Testis (tissue), 3 donors: Measurements from ENCODE around the gene NSUN2. TPM values are rescaled to one million over a fixed set of nuclear protein-coding genes. Genes with fewer than 3 reads are reported as not detected.

Experiments used
- DNase-seq: peaks from one replicate; pipeline ENCODE4 v3.0.0-alpha.2; 2019
- H3K27ac ChIP-seq, 2 donors: fragments of 200-600 bp; sonication (generic); one replicate each; pipeline ENCODE4 v1.5.1; 2019
- H3K27me3 ChIP-seq: fragments of 200-600 bp; sonication (generic); one replicate; pipeline ENCODE4 v1.5.1; 2019
- H3K36me3 ChIP-seq: fragments of 200-600 bp; sonication (generic); one replicate; pipeline ENCODE4 v1.5.1; 2017; ENCODE audit warnings: low read depth; ENCODE audit errors: missing control alignments
- H3K4me1 ChIP-seq: fragments of 200-600 bp; sonication (generic); one replicate; pipeline ENCODE4 v1.5.1; 2019
- H3K4me3 ChIP-seq, 2 donors: fragments of 200-600 bp; sonication (generic); one replicate each; pipeline ENCODE4 v1.5.1; 2017 to 2019
- H3K9me3 ChIP-seq: fragments of 200-600 bp; sonication (generic); one replicate; pipeline ENCODE4 v1.5.1; 2017
- CTCF ChIP-seq, 3 experiments: fragments of 450-650 bp in 2 of 3; fragments of 200-600 bp in 1 of 3; sonication (generic) in 1 of 3; IDR thresholded peaks; one replicate each; pipeline ENCODE4 v1.5.1; 2016 to 2019; ENCODE audit warnings: antibody characterized with exemption in 3 of 3, mild to moderate bottlenecking in 2 of 3, moderate library complexity in 1 of 3
- POLR2A ChIP-seq: fragments of 450-650 bp; IDR thresholded peaks from one replicate; pipeline ENCODE4 v1.6.1; 2017; ENCODE audit warnings: antibody characterized with exemption, mild to moderate bottlenecking, moderate library complexity
- WGBS, 2 donors: methylation state at CpG; one replicate each; pipeline ENCODE4 v1.1.5; 2018; 5-methylcytosine and 5-hydroxymethylcytosine counted together
- intact Hi-C: fragments of 100-400 bp; cut with DNase I; formaldehyde crosslinking; loops from one replicate; pipeline ENCODE4 v1.15.1; 2023; ENCODE audit warnings: low total_unique reads
- polyA plus RNA-seq: library from polyadenylated mRNA; stranded (reverse); fragments of 350-450 nt; fragmentation: Illumina TruSeq; extraction: RNeasy Lipid Tissue Mini Kit (QIAGEN cat#74804); gene quantifications from one replicate; pipeline ENCODE4 v1.2.3, GENCODE V29; 2014; ENCODE audit warnings: low read depth, low replicate concordance; ENCODE audit not compliant: insufficient read depth
- total RNA-seq, 2 donors: library from RNA; depleted of rRNA; stranded (reverse); fragments of >200 nt; gene quantifications; one replicate each; pipeline ENCODE4 v1.2.3, GENCODE V29; 2016

The NSUN2 gene
- total and polyA plus RNA-seq, 3 donors from 2014 or later: 51.6 to 80.1 (median 66.7) TPM

- no peak for DNase-seq
- H3K4me1 ChIP-seq: no peaks in the 10 kb centered on the region
- H3K27ac ChIP-seq: no peak overlapping the region
- no peaks in the 10 kb centered on the region for H3K9me3 ChIP-seq
- no peak overlapping the region for H3K4me3 ChIP-seq
- TF ChIP-seq CTCF (IDR thresholded peaks at IDR 0.05) (no peak), POLR2A (no peak)
- 87 to 88% methylated on average over 14 to 17 of the region's 17 CpGs for WGBS, 2 donors
- no peaks in the 10 kb centered on the region for H3K36me3 ChIP-seq
- no peaks in the 10 kb centered on the region for H3K27me3 ChIP-seq
- intact Hi-C loops: no loop called here
Observed at GRCh38 chr5:6551287-6551954, 81.4 kb downstream of the NSUN2 start.

- H3K27ac ChIP-seq: no peak overlapping the region
- WGBS, 2 donors: 93 to 97% methylated on average over 7 of the region's 7 CpGs
- no peaks in the 10 kb centered on the region for H3K36me3 ChIP-seq
- H3K27me3 ChIP-seq: no peaks in the 10 kb centered on the region
- DNase-seq: no peak
- intact Hi-C loops: no loop called here
- TF ChIP-seq POLR2A (no peak), CTCF (IDR thresholded peaks at IDR 0.05) (no peak)
- no peaks in the 10 kb centered on the region for H3K9me3 ChIP-seq
- H3K4me3 ChIP-seq: no peak overlapping the region
- H3K4me1 ChIP-seq: no peaks in the 10 kb centered on the region
Observed at GRCh38 chr5:6550628-6551027, 82.2 kb downstream of the NSUN2 start.

Other genes with a start within 250 kb of the NSUN2 start
- 1 to 10 TPM; 1.9 to 3.2 TPM for gene UBE2QL1, start 184.2 kb downstream of the NSUN2 start, total RNA-seq
- gene UBE2QL1, start 184.2 kb downstream of the NSUN2 start, polyA plus RNA-seq: 2.0 TPM
- 10 to 100 TPM in 1 of 2 donors, 1 to 10 TPM in 1; 7.9 to 13.9 TPM for gene SRD5A1, start 396 bp upstream of the NSUN2 start, total RNA-seq
- 3.8 TPM for gene SRD5A1, start 396 bp upstream of the NSUN2 start, polyA plus RNA-seq
- 10 to 100 TPM; 46.2 to 51.3 TPM for gene TENT4A, start 80.4 kb upstream of the NSUN2 start, total RNA-seq
- 23.1 TPM for gene TENT4A, start 80.4 kb upstream of the NSUN2 start, polyA plus RNA-seq